LNCAP (cell line): Measurements from ENCODE around the gene NCS1.

Experiments used
- CTCF ChIP-seq: fragments of 450-650 bp; IDR thresholded peaks from 2 replicates; pipeline ENCODE4 v1.5.1; 2017; ENCODE audit warnings: mild to moderate bottlenecking

NCS1 gene

DNA sequence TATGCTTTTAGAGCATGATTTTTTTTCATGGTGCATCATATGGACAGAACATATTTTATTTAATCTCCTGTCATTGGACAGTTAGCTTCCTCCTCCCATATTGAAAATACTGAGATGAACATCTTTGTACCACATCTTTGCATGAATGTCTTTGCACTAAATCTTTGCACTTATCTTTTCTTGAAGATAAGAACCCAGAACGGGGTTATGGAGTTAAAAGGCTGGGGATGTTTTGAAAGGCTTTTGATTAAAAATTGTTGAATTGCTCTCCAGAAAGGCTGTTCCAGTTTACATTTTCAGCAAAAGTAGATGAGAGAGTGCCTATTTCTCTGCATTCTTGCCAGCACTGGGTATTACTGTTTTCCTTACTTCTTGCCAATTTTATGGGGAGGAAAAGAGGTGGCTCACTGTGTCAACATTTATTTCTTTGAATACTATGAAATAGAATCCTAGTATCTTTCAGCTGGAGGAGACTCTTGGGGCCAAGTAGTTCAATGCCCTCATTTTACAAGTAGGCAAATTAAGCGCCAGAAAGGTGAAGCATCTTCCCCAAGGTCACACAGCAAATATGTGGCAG lies 7.2 kb downstream of the NCS1 start:
- no peak for TF ChIP-seq CTCF

DNA sequence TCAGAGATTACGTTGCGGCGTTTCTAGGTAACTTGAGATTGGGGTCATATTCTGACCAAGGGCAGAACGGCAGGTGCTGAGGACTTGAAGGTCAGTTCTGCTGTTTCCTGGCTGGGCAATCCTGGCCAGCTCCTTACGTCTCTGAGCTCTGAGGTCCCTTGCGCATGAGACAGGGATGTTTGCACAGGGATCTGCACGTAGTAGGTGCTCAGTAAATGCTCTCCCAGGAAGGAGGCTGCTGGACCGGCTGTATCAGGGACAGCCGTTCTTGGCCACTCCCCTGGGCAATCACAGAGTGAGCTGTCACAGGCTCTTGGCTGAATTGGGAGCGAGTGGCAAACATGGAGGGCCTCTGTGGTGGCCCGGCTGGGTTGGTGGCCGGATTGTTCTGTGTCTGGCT lies 8.3 kb downstream of the NCS1 start:
- TF ChIP-seq CTCF = no peak

GRCh38 chr9:130181678-130182380 lies 9.6 kb downstream of the NCS1 start:
- no peak for TF ChIP-seq CTCF

GRCh38 chr9:130182381-130182909 lies 10.2 kb downstream of the NCS1 start:
- TF ChIP-seq CTCF = no peak

DNA sequence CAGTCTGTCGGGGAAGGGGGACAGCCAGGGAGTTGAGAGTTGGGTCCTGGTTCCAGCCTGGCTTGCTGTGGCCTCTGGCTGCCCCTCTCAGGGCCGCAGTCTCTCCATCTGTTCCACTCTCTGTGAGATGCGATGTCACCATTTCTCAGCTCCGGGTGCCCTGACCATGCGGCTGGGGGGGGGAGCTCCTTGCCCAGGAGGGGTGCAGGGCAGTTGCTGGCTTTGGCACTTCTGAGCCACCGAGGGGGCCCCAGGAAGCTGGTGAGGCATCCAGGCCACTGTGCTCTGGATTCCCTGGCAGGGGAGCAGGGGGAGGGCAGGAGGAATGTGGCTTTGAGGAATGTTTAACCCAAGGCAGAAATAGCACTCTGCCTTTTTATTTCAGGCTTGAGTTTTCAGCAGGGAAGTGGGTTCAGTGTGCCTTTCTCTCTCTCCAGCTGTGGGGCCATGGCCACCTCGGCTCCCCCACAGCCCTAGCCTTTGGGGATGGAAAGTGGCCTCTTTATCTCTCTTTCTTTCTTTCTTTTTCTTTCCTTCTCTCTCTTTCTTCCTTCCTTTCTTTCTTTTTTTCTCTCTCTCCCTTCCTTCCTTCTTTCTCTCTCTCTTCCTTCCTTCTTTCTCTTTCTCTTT lies 11.0 kb downstream of the NCS1 start:
- no peak for TF ChIP-seq CTCF

- TF ChIP-seq CTCF = no peak
Measured at GRCh38 chr9:130185017-130185416, 12.8 kb downstream of the NCS1 start.

- no peak for TF ChIP-seq CTCF
Measured at GRCh38 chr9:130185490-130186031, 13.4 kb downstream of the NCS1 start.
